Calu3 (cell line): ENCODE results near the gene CYB5R4. TPM values are rescaled to one million over a fixed set of nuclear protein-coding genes. Genes with fewer than 3 reads are reported as not detected.

Source experiments
- BruUV-seq: library from RNA; stranded (reverse); fragments of 400-500 nt; replicated peaks from 2 replicates; lab custom pipeline; 2021; lab: Mats Ljungman, UMichigan
- CTCF ChIA-PET: fragments of 300-600 bp; sonication (Branson Sonifier 250); formaldehyde crosslinking; loops from one replicate; lab custom pipeline; 2022; ENCODE audit warnings: antibody characterized with exemption; lab: Charles Lee
- DNase-seq: peaks from one replicate; pipeline ENCODE4 v3.0.0; 2022
- H3K27ac Mint-ChIP-seq: one replicate; pipeline ENCODE4 v1.8.0; 2022; ENCODE audit warnings: mixed read lengths; ENCODE audit not compliant: unreplicated experiment
- H3K27me3 Mint-ChIP-seq: one replicate; pipeline ENCODE4 v1.8.0; 2022; ENCODE audit warnings: mixed read lengths; ENCODE audit not compliant: unreplicated experiment
- H3K36me3 Mint-ChIP-seq: one replicate; pipeline ENCODE4 v1.8.0; 2022; ENCODE audit warnings: mild to moderate bottlenecking, moderate library complexity, mixed read lengths; ENCODE audit not compliant: insufficient read depth, unreplicated experiment
- H3K4me1 Mint-ChIP-seq: one replicate; pipeline ENCODE4 v1.8.0; 2022; ENCODE audit warnings: mild to moderate bottlenecking, low read depth, mixed read lengths; ENCODE audit not compliant: unreplicated experiment
- H3K4me3 Mint-ChIP-seq: one replicate; pipeline ENCODE4 v1.8.0; 2022; ENCODE audit warnings: mild to moderate bottlenecking, low read depth, moderate library complexity, mixed read lengths; ENCODE audit not compliant: unreplicated experiment
- H3K9me3 Mint-ChIP-seq: one replicate; pipeline ENCODE4 v1.8.0; 2022; ENCODE audit warnings: low read depth, mixed read lengths; ENCODE audit not compliant: unreplicated experiment
- intact Hi-C: fragments of 100-400 bp; cut with micrococcal nuclease; formaldehyde crosslinking; loops from one replicate; pipeline ENCODE4 v1.10.0; 2022; ENCODE audit not compliant: unreplicated experiment
- total RNA-seq: library from RNA; stranded (reverse); gene quantifications from 2 replicates; pipeline ENCODE4 v1.2.3, GENCODE V29; 2022
- TF ChIP-seq, protein P1 (sequence below): fragments of 200-600 bp; IDR thresholded peaks from one replicate; pipeline ENCODE4 v1.8.0; 2022; ENCODE audit warnings: antibody characterized with exemption; ENCODE audit not compliant: unreplicated experiment

Gene CYB5R4
- total RNA-seq, 1 experiment from 2014 or later, result 28.3 TPM

- no peaks in the 10 kb centered on the region for H3K4me1 Mint-ChIP-seq
- CTCF ChIA-PET, result no interaction called here
- H3K27me3 Mint-ChIP-seq, result no peaks in the 10 kb centered on the region
- no peaks in the 10 kb centered on the region for H3K36me3 Mint-ChIP-seq
- DNase-seq, result no peak
- H3K9me3 Mint-ChIP-seq, result no peaks in the 10 kb centered on the region
- no peak overlapping the region for H3K4me3 Mint-ChIP-seq
- intact Hi-C loops, result no loop called here
- BruUV-seq, result no TSS peak
- no peak overlapping the region for H3K27ac Mint-ChIP-seq
- TF ChIP-seq, protein P1, sequence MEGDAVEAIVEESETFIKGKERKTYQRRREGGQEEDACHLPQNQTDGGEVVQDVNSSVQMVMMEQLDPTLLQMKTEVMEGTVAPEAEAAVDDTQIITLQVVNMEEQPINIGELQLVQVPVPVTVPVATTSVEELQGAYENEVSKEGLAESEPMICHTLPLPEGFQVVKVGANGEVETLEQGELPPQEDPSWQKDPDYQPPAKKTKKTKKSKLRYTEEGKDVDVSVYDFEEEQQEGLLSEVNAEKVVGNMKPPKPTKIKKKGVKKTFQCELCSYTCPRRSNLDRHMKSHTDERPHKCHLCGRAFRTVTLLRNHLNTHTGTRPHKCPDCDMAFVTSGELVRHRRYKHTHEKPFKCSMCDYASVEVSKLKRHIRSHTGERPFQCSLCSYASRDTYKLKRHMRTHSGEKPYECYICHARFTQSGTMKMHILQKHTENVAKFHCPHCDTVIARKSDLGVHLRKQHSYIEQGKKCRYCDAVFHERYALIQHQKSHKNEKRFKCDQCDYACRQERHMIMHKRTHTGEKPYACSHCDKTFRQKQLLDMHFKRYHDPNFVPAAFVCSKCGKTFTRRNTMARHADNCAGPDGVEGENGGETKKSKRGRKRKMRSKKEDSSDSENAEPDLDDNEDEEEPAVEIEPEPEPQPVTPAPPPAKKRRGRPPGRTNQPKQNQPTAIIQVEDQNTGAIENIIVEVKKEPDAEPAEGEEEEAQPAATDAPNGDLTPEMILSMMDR, result no peak
These were observed 142.7 kb downstream of the CYB5R4 start for GRCh38 chr6:84002226-84002625.

GRCh38 chr6:84003131-84003530, 143.6 kb downstream of the CYB5R4 start:
- Mint-ChIP-seq H3K9me3 (no peaks in the 10 kb centered on the region), H3K4me1 (no peaks in the 10 kb centered on the region), H3K27ac (no peak overlapping the region), H3K27me3 (no peaks in the 10 kb centered on the region), H3K4me3 (no peak overlapping the region), H3K36me3 (no peaks in the 10 kb centered on the region)
- BruUV-seq, result no TSS peak
- no peak for DNase-seq
- intact Hi-C loops, result no loop called here
- TF ChIP-seq, protein P1, result no peak
- CTCF ChIA-PET, result no interaction called here

DNA sequence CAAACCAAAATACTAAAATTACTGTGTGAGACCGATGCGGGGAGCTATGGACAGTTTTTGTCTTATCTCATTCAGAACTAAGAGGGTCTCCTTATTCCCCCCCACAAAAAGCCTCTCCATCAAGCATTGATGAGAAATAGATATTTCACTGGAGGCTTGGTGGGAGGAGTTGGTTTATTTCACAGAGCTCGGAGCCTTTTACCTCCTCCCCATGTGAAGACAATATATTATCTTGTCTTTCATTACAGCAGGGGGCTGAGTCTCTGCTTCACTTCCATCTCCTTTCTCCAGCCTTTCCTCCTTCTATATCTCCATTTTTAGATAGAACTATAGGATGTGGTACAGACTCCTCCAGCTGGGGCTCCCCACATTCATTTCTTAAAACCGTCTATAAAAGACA, 144.2 kb downstream of the CYB5R4 start:
- TF ChIP-seq, protein P1, result no peak
- Mint-ChIP-seq H3K27me3 (no peaks in the 10 kb centered on the region), H3K27ac (no peak overlapping the region), H3K9me3 (no peaks in the 10 kb centered on the region), H3K4me1 (no peaks in the 10 kb centered on the region), H3K4me3 (no peak overlapping the region), H3K36me3 (no peaks in the 10 kb centered on the region)
- no TSS peak for BruUV-seq
- intact Hi-C loops, result no loop called here
- no peak for DNase-seq
- CTCF ChIA-PET, result no interaction called here

DNA sequence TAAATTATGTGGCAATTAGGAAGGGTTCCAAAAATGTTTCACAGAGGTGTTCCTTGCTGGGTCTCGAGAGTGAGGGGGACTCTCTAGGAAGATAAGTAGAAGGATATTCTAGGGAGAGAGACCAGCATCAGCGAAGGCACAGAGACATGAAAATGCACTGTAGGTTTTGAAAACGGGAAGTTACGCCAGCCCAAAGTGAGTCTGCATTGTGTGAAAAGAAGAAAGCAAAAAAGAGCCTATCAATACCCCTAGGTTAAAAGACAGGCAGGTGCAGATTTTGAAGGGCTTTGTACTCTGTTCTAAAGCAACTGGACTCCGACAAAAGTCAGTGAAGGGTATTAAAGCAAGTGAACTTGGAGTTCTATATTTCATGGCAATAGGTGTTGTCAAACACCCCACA, 148.4 kb downstream of the CYB5R4 start:
- CTCF ChIA-PET, result no interaction called here
- H3K9me3 Mint-ChIP-seq, result no peaks in the 10 kb centered on the region
- H3K4me3 Mint-ChIP-seq, result no peak overlapping the region
- TF ChIP-seq, protein P1, result no peak
- no TSS peak for BruUV-seq
- H3K27me3 Mint-ChIP-seq, result no peaks in the 10 kb centered on the region
- intact Hi-C loops, result no loop called here
- no peak overlapping the region for H3K27ac Mint-ChIP-seq
- H3K36me3 Mint-ChIP-seq, result no peaks in the 10 kb centered on the region
- DNase-seq, result no peak
- H3K4me1 Mint-ChIP-seq, result no peaks in the 10 kb centered on the region

DNA sequence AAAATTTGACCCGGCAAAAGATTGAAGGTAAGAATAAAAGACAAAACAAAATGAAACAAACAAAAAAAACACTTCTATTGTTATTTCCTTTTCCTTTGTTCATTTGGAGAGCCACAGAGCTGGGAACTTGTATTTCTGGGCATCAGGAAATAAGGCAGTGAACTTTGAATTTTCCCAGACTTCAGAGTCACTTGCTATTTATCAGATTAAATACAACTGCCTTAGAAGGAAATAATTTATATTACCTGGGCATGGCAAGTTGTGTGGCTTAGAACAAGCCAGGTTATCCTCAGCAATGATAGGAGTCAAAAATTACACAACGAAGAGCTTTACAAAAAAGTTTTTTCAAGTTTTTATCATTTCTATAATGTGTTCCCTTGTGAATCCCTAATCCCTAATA, 153.9 kb downstream of the CYB5R4 start:
- Mint-ChIP-seq H3K27me3 (no peaks in the 10 kb centered on the region), H3K36me3 (no peaks in the 10 kb centered on the region), H3K4me1 (no peaks in the 10 kb centered on the region), H3K27ac (no peak overlapping the region), H3K9me3 (no peaks in the 10 kb centered on the region), H3K4me3 (no peak overlapping the region)
- CTCF ChIA-PET, result no interaction called here
- BruUV-seq, result no TSS peak
- intact Hi-C loops, result no loop called here
- no peak for DNase-seq
- TF ChIP-seq, protein P1, result no peak
